Eye (tissue), 1 donor: Measurements from ENCODE around the gene BST1.
"Not testable (repeated sequence)": the region's sequence is repeated elsewhere in the genome, so short reads cannot be mapped to it uniquely, and the experiment has no call there.

ENCODE experiments used
- DNase-seq: peaks from one replicate; pipeline ENCODE4 v3.0.0-alpha.2; 2015

The BST1 gene

GRCh38 chr4:15714141-15714540 lies 11.3 kb downstream of the BST1 start:
- DNase-seq: no peak

GRCh38 chr4:15714646-15715435 lies 12.0 kb downstream of the BST1 start:
- DNase-seq: peak; percentile 18

GRCh38 chr4:15716115-15716514 lies 13.2 kb downstream of the BST1 start:
- no peak for DNase-seq

DNA sequence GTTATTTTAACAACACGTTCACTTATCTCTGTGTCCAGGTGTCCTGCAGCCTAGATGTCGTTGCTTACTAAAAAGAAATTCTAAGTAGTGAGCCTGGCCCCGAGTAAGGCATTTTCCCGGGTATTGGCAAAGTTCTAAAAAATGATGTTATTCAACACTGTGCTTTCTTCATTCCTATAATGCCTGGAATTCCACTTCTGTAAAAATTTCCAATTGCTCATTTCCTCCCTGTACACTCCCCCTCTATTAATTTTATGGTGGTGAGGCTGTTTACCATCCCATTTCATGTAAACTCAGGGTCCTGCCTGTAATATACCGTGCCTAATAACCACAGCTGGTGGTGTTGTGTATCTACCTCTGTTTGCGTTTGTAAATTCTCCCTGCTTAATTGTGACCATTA lies 14.2 kb downstream of the BST1 start:
- no peak for DNase-seq

- DNase-seq: no peak
Observed at GRCh38 chr4:15717657-15718416, 15.0 kb downstream of the BST1 start.

DNA sequence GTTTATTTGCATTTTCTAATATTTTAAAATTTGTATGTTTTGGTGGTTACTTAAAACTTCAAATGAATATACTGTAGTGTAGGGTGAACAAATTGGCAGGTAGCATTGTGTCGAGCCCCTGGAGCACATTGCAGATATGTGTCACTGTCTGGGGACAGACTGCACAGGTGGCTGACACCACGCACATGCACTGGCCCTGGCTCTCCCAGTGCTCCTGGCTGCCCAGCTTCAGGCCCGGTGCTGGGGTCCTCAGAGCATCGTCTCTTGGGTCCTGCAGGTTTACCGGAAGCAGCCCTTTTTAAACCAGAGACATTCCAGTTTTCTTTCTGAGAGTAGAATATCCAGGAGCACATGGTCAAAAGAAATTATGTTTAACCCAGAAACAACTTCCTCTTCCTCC lies 15.6 kb downstream of the BST1 start:
- no peak for DNase-seq

DNA sequence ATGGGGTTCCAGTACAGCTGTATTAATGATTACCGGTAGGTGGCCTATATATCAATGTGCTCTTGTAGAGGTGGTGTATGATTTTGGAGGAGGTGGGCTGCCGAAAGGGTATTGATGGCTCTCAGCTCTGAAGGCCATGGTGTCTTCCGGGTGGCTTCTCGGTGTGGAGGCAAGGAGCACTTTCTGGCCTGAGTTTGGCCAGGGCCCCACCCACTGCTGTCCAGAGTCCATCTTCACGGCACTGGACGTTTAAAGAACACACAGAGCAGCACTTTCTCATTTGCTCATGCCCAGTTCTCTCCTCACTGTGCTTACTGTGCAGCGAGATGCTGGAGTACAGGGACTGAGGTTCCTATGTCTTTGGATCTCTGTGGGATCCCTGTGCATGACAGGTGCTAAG lies 16.1 kb downstream of the BST1 start:
- no peak for DNase-seq

DNA sequence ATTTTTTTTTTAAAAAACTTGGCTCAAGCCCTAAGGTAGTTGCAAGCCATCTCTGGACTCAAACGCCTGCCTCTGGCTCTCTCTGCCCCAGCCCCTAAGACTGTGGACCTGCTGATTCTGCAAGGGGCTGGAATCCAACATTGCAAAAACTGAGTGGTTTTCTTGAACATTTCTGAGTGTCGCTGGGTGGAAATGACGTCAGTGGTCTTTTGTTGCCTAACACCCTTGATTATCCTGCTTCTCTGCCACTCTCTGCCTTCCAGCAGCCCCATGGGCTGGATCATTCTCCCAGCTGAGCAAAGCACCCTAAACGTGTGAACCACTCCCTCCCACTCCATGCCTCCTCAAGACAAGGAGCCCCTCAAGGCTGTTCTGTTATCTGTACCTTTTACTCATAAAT lies 16.6 kb downstream of the BST1 start:
- no peak for DNase-seq

DNA sequence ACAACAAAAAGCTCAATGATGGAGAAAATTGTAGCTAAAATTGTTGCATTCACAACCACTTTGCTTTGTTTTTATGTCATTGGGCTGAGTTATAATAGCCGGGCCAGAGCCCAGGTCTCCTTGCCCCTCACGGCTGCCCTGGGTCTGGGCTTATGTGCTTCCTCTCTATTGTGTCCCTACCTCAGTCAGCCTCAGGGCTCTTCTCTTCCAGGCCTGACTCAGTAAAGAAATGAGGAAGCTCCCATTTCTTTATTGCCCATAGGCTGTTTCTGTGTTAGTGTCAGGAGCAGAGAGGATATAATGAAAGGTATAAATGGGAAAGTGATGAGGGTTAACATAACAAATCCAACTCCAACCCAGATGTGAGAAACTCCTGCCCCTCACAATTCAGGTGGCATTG lies 18.0 kb downstream of the BST1 start:
- no peak for DNase-seq

GRCh38 chr4:15725608-15726007 lies 22.7 kb downstream of the BST1 start:
- no peak for DNase-seq

GRCh38 chr4:15729910-15730533 lies 27.2 kb downstream of the BST1 start:
- DNase-seq: peak; percentile 65

DNA sequence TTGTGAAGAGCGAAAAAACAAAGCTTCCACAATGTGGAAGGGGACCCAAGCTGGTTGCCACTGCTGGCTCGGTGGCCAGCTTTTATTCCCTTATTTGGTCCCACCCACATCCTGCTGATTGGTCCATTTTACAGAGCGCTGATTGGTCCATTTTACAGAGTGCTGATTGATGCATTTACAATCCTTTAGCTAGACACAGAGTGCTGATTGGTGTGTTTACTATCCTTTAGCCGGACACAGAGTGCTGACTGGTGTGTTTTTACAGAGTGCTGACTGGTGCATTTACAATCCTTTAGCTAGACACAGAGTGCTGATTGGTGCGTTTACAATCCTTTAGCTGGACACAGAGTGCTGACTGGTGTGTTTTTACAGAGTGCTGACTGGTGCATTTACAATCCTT lies 30.2 kb downstream of the BST1 start:
- not testable (repeated sequence) for DNase-seq

- peak; percentile 39 for DNase-seq
Observed at GRCh38 chr4:15735536-15735935, 32.7 kb downstream of the BST1 start.

DNA sequence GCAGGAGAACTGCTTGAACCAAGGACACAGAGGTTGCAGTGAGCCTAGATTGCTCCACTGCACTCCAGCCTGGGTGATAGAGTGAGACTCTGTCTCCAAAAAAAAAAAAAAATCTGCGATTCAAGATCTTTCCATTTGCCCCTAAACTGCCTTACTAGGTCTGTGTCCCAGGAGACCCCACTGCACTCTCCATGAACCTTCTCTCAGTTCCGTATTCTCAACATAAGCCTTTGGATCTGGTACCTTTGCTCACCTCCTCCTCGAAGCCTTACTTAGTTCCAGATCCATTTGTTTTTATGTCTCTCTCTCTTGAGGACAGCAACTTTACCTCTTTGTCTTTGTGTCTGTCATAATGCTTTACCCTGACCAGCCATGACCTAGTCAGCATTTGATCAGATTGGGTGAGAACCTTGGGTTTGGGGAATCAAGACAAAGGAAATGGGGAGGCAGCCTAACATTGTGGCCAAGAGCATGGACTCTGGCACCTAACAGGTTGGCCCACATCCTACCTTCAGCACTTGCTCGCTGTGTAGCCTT lies 33.7 kb downstream of the BST1 start:
- no peak for DNase-seq

- no peak for DNase-seq
Observed at GRCh38 chr4:15737255-15737654, 34.4 kb downstream of the BST1 start.

DNA sequence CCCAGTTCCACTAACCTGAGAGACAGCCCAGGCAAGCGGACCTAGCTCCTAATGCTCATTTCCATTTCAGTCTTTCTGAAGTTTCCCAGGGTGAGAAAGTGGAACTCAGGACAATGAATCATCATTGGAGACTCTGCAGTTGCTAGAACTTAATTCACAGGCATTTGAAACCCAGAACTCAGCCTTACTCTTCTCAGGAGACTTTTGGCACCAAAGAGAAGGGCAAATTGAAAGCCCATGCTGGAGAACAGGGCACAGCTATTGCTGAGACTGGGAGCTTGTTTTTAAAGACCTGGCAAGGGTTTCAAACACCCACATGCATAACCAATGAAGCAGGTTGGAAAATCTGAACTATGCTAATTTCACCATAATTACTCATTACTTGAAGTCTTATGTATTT lies 36.0 kb downstream of the BST1 start:
- no peak for DNase-seq

- no peak for DNase-seq
Observed at GRCh38 chr4:15740764-15741404, 38.0 kb downstream of the BST1 start.

GRCh38 chr4:15742083-15742582 lies 39.3 kb downstream of the BST1 start:
- DNase-seq: no peak

GRCh38 chr4:15742637-15743036 lies 39.8 kb downstream of the BST1 start:
- DNase-seq: no peak

DNA sequence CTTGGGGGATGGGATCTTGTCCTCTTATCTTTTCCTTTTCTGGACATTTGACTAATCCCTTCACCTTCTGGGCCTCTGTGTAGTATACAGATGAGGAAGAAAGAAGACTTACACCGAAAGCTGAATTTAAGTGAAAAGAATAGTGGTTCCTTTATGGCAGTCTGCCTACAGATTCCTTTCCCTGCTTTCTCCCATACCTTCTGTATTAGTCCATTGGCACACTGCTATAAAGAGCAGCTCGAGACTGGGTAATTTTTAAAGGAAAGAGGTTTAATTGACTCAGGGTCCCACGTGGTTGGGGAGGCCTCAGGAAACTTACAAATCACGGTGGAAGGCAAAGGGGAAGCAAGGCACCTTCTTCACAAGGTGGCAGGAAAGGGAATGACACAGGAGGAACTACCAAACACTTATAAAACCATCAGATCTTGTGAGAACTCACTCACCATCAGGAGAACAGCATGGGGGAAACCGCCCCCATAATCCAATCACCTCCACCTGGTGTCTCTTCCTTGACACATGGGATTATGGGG lies 41.2 kb downstream of the BST1 start:
- no peak for DNase-seq

DNA sequence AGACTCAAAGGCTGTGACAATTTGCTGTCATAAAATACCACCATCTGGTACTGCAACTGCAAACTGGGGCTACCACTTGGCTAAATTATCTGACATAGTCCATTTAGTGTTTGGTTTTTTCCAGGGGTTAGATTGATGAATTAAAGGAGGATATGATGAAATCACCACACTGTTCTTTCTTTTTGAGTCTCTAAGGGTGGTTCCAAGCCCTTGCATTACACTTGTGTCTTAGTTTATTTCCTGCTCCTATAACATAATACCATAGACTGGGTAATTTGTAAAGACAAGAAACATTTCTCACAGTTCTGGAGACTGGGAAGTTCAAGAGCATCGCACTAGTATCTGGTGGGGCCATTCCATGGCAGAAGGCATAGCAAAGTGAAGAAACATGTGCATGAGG lies 43.2 kb downstream of the BST1 start:
- DNase-seq: no peak

- DNase-seq: no peak
Observed at GRCh38 chr4:15749001-15749400, 46.1 kb downstream of the BST1 start.

DNA sequence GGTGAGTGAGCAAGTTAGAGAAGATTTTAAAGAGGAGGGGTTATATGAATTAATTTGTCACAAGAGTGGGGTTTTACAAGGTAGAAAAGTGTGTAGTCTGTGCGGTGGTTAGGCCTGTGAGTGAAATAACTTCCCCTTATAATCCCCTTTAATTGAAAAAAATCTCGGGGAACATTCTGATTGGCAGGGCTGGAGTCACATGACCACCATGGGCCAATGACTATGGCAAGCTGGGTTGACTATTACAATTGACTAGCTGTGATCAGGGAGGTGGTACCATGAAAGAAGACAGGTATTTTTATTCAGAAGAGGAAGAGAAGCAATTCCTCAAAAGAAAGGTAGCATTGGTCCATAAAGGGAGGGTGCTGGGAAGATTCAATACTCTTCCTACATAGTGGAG lies 48.3 kb downstream of the BST1 start:
- no peak for DNase-seq
